T-helper 1 cell treated with Interleukin-12 subunit alpha and Interleukin-12 subunit beta and Interleukin-4 antibody, amounts not matched to agents 30 μg/mL and 1 μg/mL, for 36 hours (primary cell): ENCODE data around the gene CEP170B.
"Not testable (repeated sequence)": the region's sequence is repeated elsewhere in the genome, so short reads cannot be mapped to it uniquely, and the experiment has no call there.

Source experiments
- H3K27ac Mint-ChIP-seq: one replicate; pipeline ENCODE4 v1.8.0; 2021; ENCODE audit warnings: mild to moderate bottlenecking, mixed read lengths
- H3K27me3 Mint-ChIP-seq: one replicate; pipeline ENCODE4 v1.8.0; 2021; ENCODE audit warnings: low read depth, mixed read lengths
- H3K36me3 Mint-ChIP-seq: one replicate; pipeline ENCODE4 v1.8.0; 2021; ENCODE audit warnings: low read depth, mixed read lengths
- H3K4me1 Mint-ChIP-seq: one replicate; pipeline ENCODE4 v1.8.0; 2021; ENCODE audit warnings: low read depth, mixed read lengths
- H3K4me3 Mint-ChIP-seq: one replicate; pipeline ENCODE4 v1.8.0; 2021; ENCODE audit warnings: mild to moderate bottlenecking, moderate library complexity, mixed read lengths
- H3K9me3 Mint-ChIP-seq: one replicate; pipeline ENCODE4 v1.8.0; 2021; ENCODE audit warnings: mixed read lengths

CEP170B gene

DNA sequence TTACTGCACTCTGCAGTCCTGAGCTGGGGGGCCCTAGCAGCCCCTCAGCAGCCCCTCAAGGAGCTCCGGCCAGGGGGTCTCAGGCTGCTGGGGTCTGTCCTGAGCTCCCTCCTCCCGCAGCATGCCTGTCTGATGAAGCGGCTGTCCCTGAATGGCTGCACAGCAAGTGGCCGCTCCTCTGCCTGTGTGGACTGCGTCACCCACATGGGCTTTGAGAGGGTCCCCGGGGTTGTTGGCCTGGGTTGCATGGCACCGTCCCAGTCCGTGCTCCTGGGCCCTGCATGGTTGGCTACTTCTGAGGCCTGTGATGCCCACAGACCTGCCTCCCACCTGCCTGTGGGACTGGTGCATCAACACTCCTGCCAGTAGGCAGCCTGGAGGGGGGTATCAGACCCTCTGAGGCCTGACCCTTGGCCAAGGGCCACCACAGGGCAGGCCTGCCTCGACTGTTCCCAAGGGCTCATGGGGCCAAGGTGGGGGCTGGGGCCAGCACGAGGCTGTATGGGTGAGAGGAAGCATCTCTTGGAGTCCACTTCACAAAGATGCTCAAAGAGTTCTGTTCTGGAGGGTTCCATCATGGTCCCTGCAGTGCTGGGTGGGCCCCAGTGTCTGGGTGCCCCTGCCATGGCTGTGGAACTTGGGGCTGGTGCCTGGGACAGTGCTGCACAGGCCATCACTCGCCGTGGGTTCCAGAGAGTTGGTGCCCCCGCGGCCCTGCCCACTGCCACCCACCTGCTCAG is 12.2 kb downstream of the CEP170B start:
- Mint-ChIP-seq H3K9me3 (no peaks in the 10 kb centered on the region), H3K36me3 (no peaks in the 10 kb centered on the region), H3K27ac (no peak overlapping the region), H3K27me3 (no peaks in the 10 kb centered on the region), H3K4me1 (peaks cover 1% of the 10 kb centered on the region), H3K4me3 (no peak overlapping the region)

- Mint-ChIP-seq H3K9me3 (no peaks in the 10 kb centered on the region), H3K36me3 (no peaks in the 10 kb centered on the region), H3K27ac (no peak overlapping the region), H3K4me3 (no peak overlapping the region), H3K4me1 (no peaks in the 10 kb centered on the region), H3K27me3 (no peaks in the 10 kb centered on the region)
Measured at GRCh38 chr14:104877806-104878550, 12.9 kb downstream of the CEP170B start.

DNA sequence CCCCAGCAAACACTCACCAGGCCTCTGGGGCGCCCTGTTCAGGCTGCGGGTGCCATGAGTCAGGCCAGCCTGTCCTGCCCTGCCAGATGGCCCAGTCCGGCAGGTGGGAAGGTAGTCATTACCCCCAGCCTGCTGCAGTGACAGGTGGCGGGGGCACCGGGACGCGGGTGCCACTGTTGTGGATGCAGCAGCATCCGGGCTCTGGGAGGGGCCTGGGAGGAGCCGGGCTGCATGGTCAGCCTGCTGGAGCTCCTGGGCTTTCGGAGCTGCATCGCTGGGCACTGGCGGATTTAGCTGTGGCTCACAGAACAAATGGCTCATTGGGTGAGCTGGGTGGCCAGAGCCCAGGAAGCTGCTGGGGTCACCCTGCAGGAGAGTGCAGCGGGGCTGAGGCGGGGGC is 13.5 kb downstream of the CEP170B start:
- no peak overlapping the region for H3K4me3 Mint-ChIP-seq
- no peak overlapping the region for H3K27ac Mint-ChIP-seq
- H3K4me1 Mint-ChIP-seq, result no peaks in the 10 kb centered on the region
- H3K36me3 Mint-ChIP-seq, result no peaks in the 10 kb centered on the region
- H3K9me3 Mint-ChIP-seq, result no peaks in the 10 kb centered on the region
- H3K27me3 Mint-ChIP-seq, result no peaks in the 10 kb centered on the region

GRCh38 chr14:104879201-104879982 is 14.3 kb downstream of the CEP170B start:
- Mint-ChIP-seq H3K27ac (no peak overlapping the region), H3K4me1 (no peaks in the 10 kb centered on the region), H3K27me3 (no peaks in the 10 kb centered on the region), H3K4me3 (no peak overlapping the region), H3K9me3 (no peaks in the 10 kb centered on the region), H3K36me3 (no peaks in the 10 kb centered on the region)

- Mint-ChIP-seq H3K36me3 (no peaks in the 10 kb centered on the region), H3K4me3 (no peak overlapping the region), H3K4me1 (no peaks in the 10 kb centered on the region), H3K27ac (no peak overlapping the region), H3K27me3 (no peaks in the 10 kb centered on the region), H3K9me3 (no peaks in the 10 kb centered on the region)
Measured at GRCh38 chr14:104879983-104880565, 15.0 kb downstream of the CEP170B start.

- Mint-ChIP-seq H3K4me1 (no peaks in the 10 kb centered on the region), H3K27ac (no peak overlapping the region), H3K27me3 (no peaks in the 10 kb centered on the region), H3K4me3 (no peak overlapping the region), H3K9me3 (no peaks in the 10 kb centered on the region), H3K36me3 (no peaks in the 10 kb centered on the region)
Measured at GRCh38 chr14:104880584-104881210, 15.6 kb downstream of the CEP170B start.

DNA sequence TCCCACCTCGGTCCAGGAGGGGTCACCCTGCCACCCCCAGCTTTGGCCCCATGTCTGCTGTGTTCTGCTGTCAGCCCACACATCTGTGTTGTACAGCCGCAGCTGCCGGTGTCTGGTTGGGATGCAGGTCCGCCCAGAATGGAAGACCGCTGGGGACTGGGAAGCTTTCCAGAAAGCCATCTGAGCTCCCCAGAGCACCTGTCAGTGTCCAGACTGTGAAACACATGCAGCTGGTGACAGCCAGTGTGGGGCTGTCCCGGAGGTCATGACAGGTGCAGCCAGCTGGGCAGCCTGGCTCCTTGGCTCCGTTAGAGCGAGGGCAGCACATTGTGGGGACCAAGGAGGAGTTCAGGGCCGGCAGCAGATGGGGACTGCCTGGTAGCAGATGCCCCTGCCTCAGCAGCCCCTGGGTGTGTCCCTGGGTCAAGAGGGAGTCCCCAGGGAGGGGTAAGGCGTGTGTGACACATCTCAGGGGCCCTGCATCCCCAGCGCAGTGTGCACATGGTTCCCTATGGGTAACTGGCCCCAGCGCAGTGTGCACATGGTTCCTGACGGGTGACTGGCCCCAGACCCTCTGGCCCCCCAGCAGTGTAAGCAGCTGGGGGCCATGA is 16.4 kb downstream of the CEP170B start:
- H3K27ac Mint-ChIP-seq, result no peak overlapping the region
- H3K36me3 Mint-ChIP-seq, result no peaks in the 10 kb centered on the region
- no peak overlapping the region for H3K4me3 Mint-ChIP-seq
- no peaks in the 10 kb centered on the region for H3K4me1 Mint-ChIP-seq
- no peaks in the 10 kb centered on the region for H3K27me3 Mint-ChIP-seq
- H3K9me3 Mint-ChIP-seq, result no peaks in the 10 kb centered on the region

DNA sequence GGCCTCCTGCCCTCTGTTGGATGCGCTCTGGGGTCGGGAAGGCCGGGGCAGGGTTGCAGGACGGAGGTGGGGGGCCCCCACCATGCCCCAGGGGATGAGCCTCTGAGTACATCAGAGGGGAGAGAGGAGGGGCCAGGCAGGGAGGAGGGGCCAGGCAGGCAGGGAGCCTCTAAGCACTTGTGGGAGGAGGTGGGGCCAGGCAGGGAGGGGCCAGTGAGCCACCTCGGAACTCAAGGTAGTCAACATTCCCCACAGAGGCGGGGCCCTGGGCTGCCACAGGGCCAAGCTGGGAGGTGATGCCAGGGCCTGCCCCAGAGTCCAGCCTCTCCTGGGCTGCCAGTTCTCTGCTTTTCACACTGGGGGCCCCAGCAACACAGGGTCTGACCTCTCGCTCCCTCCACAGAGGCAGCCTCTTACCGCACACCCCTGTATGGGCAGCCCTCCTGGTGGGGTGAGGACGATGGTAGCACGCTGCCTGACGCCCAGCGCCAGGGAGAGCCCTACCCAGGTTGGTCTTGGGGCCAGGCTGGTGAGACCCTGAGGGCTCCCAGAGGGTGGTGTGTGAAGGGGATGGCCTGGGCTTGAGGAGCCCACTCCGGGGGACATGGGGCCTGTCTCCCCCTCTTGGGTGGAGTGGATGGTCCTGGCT is 17.4 kb downstream of the CEP170B start:
- Mint-ChIP-seq H3K4me1 (no peaks in the 10 kb centered on the region), H3K9me3 (no peaks in the 10 kb centered on the region), H3K36me3 (no peaks in the 10 kb centered on the region), H3K27me3 (no peaks in the 10 kb centered on the region), H3K27ac (no peak overlapping the region), H3K4me3 (no peak overlapping the region)

DNA sequence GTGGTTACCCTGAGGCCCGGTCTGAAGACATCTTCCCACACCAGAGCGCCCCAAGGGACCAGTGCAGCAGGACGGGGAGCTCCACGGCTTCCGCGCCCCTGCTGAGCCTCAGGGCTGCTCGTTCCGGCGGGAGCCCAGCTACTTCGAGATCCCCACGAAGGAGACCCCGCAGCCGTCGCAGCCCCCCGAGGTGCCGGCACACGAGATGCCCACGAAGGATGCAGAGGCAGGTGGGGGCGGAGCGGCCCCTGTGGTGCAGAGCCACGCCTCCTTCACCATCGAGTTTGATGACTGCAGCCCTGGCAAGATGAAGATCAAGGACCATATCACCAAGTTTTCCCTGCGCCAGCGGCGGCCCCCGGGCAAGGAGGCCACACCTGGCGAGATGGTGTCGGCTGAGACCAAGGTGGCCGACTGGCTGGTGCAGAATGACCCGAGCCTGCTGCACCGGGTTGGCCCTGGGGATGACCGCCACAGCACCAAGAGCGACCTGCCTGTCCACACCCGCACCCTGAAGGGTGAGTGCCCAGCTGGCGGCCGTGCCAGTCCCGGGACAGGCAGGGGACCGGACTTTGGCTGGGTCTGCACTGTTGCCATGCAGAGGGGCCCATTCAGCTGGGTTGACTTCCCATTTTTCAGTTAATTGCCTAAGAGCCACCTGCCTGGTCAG is 18.1 kb downstream of the CEP170B start:
- H3K9me3 Mint-ChIP-seq, result no peaks in the 10 kb centered on the region
- no peaks in the 10 kb centered on the region for H3K4me1 Mint-ChIP-seq
- H3K4me3 Mint-ChIP-seq, result no peak overlapping the region
- H3K27me3 Mint-ChIP-seq, result no peaks in the 10 kb centered on the region
- no peaks in the 10 kb centered on the region for H3K36me3 Mint-ChIP-seq
- no peak overlapping the region for H3K27ac Mint-ChIP-seq

GRCh38 chr14:104883681-104884361 is 18.8 kb downstream of the CEP170B start:
- H3K4me3 Mint-ChIP-seq, result no peak overlapping the region
- H3K9me3 Mint-ChIP-seq, result no peaks in the 10 kb centered on the region
- no peak overlapping the region for H3K27ac Mint-ChIP-seq
- no peaks in the 10 kb centered on the region for H3K4me1 Mint-ChIP-seq
- no peaks in the 10 kb centered on the region for H3K27me3 Mint-ChIP-seq
- H3K36me3 Mint-ChIP-seq, result no peaks in the 10 kb centered on the region

- H3K4me3 Mint-ChIP-seq, H3K9me3 Mint-ChIP-seq, H3K27ac Mint-ChIP-seq, H3K4me1 Mint-ChIP-seq, H3K36me3 Mint-ChIP-seq, H3K27me3 Mint-ChIP-seq: not testable (repeated sequence)
Measured at GRCh38 chr14:104884381-104884780, 19.3 kb downstream of the CEP170B start.

GRCh38 chr14:104885031-104885972 is 20.2 kb downstream of the CEP170B start:
- no peaks in the 10 kb centered on the region for H3K27me3 Mint-ChIP-seq
- no peaks in the 10 kb centered on the region for H3K36me3 Mint-ChIP-seq
- H3K9me3 Mint-ChIP-seq, result no peaks in the 10 kb centered on the region
- no peak overlapping the region for H3K4me3 Mint-ChIP-seq
- no peaks in the 10 kb centered on the region for H3K4me1 Mint-ChIP-seq
- no peak overlapping the region for H3K27ac Mint-ChIP-seq
